Bronchial epithelial cell (primary cell): ENCODE results near the gene TMEM231. TPM values are rescaled to one million over a fixed set of nuclear protein-coding genes. Genes with fewer than 3 reads are reported as not detected.

Experiments used
- DNase-seq: peaks from one replicate; pipeline ENCODE4 v3.0.0-alpha.2; 2010; ENCODE audit warnings: low read depth
- FAIRE-seq: peaks from 2 replicates; lab custom pipeline; 2011; peaks lifted over from hg19 to GRCh38; lab: Jason Lieb, UNC
- H3K27me3 ChIP-seq: 2 replicates; pipeline ENCODE4 v1.5.1; 2011; ENCODE audit warnings: low read length; ENCODE audit not compliant: control insufficient read depth, insufficient read depth
- H3K36me3 ChIP-seq: 2 replicates; pipeline ENCODE4 v1.5.1; 2011; ENCODE audit warnings: low read length; ENCODE audit not compliant: control insufficient read depth, insufficient read depth
- H3K4me3 ChIP-seq: 2 replicates; pipeline ENCODE4 v1.5.1; 2011; ENCODE audit warnings: mild to moderate bottlenecking, low read depth, low read length, control low read depth
- CTCF ChIP-seq: IDR thresholded peaks from 2 replicates; pipeline ENCODE4 v1.5.1; 2011; ENCODE audit warnings: mild to moderate bottlenecking, moderate library complexity, low read length, control low read depth, inconsistent platforms; ENCODE audit not compliant: insufficient read depth, severe bottlenecking
- total RNA-seq: library from RNA; depleted of rRNA; stranded (reverse); fragments of >200 nt; gene quantifications from 2 replicates; pipeline ENCODE4 v1.2.1, GENCODE V29; 2014

The TMEM231 gene
- total RNA-seq, 1 donor from 2014 or later: 9.7 TPM

GRCh38 chr16:75578212-75578611, 22.2 kb upstream of the TMEM231 start:
- DNase-seq: no peak
- no peak for TF ChIP-seq CTCF
- H3K27me3 ChIP-seq: no peaks in the 10 kb centered on the region
- FAIRE-seq: no peak
- H3K36me3 ChIP-seq: peaks cover 2% of the 10 kb centered on the region
- no peak overlapping the region for H3K4me3 ChIP-seq

- no peak for TF ChIP-seq CTCF
- DNase-seq: no peak
- Histone ChIP-seq H3K27me3 (no peaks in the 10 kb centered on the region), H3K4me3 (no peak overlapping the region), H3K36me3 (peaks cover 9% of the 10 kb centered on the region)
- FAIRE-seq: no peak
Measured at GRCh38 chr16:75576384-75576811, 20.3 kb upstream of the TMEM231 start.

GRCh38 chr16:75575958-75576357, 19.9 kb upstream of the TMEM231 start:
- H3K36me3 ChIP-seq: peaks cover 9% of the 10 kb centered on the region
- H3K27me3 ChIP-seq: no peaks in the 10 kb centered on the region
- no peak overlapping the region for H3K4me3 ChIP-seq
- no peak for TF ChIP-seq CTCF
- DNase-seq: no peak
- FAIRE-seq: no peak

GRCh38 chr16:75573955-75574354, 17.9 kb upstream of the TMEM231 start:
- no peak overlapping the region for H3K4me3 ChIP-seq
- H3K36me3 ChIP-seq: peaks cover 10% of the 10 kb centered on the region
- FAIRE-seq: no peak
- DNase-seq: no peak
- TF ChIP-seq CTCF: no peak
- no peaks in the 10 kb centered on the region for H3K27me3 ChIP-seq

- DNase-seq (no peak), FAIRE-seq (no peak)
- Histone ChIP-seq H3K4me3 (no peak overlapping the region), H3K27me3 (no peaks in the 10 kb centered on the region), H3K36me3 (peaks cover 13% of the 10 kb centered on the region)
- TF ChIP-seq CTCF: no peak
Measured at GRCh38 chr16:75572864-75573542, 17.0 kb upstream of the TMEM231 start.
